Astrocyte (in vitro differentiated cells and primary cell): ENCODE measurements around the gene MCOLN1. TPM values are rescaled to one million over a fixed set of nuclear protein-coding genes. Genes with fewer than 3 reads are reported as not detected.

Experiments used
- DNase-seq: peaks from one replicate; pipeline ENCODE4 v3.0.0-alpha.2; 2010; ENCODE audit warnings: low read depth
- FAIRE-seq: peaks from 2 replicates; lab custom pipeline; 2011; peaks lifted over from hg19 to GRCh38; lab: Jason Lieb, UNC
- H2AFZ ChIP-seq: 2 replicates; pipeline ENCODE4 v1.6.0; 2012; ENCODE audit warnings: low read depth, low read length, inconsistent platforms
- H3K27ac ChIP-seq: 2 replicates; pipeline ENCODE4 v1.5.1; 2011; ENCODE audit warnings: low read depth, low read length, inconsistent platforms
- H3K27me3 ChIP-seq: 2 replicates; pipeline ENCODE4 v1.6.0; 2011; ENCODE audit warnings: low read length, inconsistent platforms; ENCODE audit not compliant: insufficient read depth
- H3K36me3 ChIP-seq: 2 replicates; pipeline ENCODE4 v1.5.1; 2011; ENCODE audit warnings: low read length, inconsistent platforms; ENCODE audit not compliant: insufficient read depth
- H3K4me1 ChIP-seq: 2 replicates; pipeline ENCODE4 v1.5.1; 2011; ENCODE audit warnings: low read length, inconsistent platforms; ENCODE audit not compliant: insufficient read depth
- H3K4me2 ChIP-seq: 2 replicates; pipeline ENCODE4 v1.6.0; 2012; ENCODE audit warnings: low read length, inconsistent platforms
- H3K4me3 ChIP-seq: 2 replicates; pipeline ENCODE4 v1.5.1; 2011; ENCODE audit warnings: low read depth, mild to moderate bottlenecking, low read length, inconsistent platforms; ENCODE audit not compliant: insufficient read depth
- H3K79me2 ChIP-seq: 2 replicates; pipeline ENCODE4 v1.6.0; 2012; ENCODE audit warnings: mild to moderate bottlenecking, low read length, inconsistent platforms; ENCODE audit not compliant: insufficient read depth
- H3K9ac ChIP-seq: 2 replicates; pipeline ENCODE4 v1.6.0; 2012; ENCODE audit warnings: mild to moderate bottlenecking, low read length, inconsistent platforms
- H3K9me3 ChIP-seq: 2 replicates; pipeline ENCODE4 v1.5.1; 2012; ENCODE audit warnings: low read depth, mild to moderate bottlenecking, low read length, inconsistent platforms; ENCODE audit not compliant: insufficient read depth
- H4K20me1 ChIP-seq: 2 replicates; pipeline ENCODE4 v1.6.0; 2012; ENCODE audit warnings: low read length, inconsistent platforms; ENCODE audit not compliant: insufficient read depth
- H3K27ac Mint-ChIP-seq: one replicate; pipeline ENCODE4 v1.8.0; 2021; ENCODE audit warnings: mild to moderate bottlenecking, mixed read lengths; ENCODE audit not compliant: unreplicated experiment
- H3K27me3 Mint-ChIP-seq: one replicate; pipeline ENCODE4 v1.8.0; 2021; ENCODE audit warnings: low read depth, mixed read lengths; ENCODE audit not compliant: unreplicated experiment
- H3K36me3 Mint-ChIP-seq: one replicate; pipeline ENCODE4 v1.8.0; 2021; ENCODE audit warnings: low read depth, mixed read lengths; ENCODE audit not compliant: unreplicated experiment
- H3K4me1 Mint-ChIP-seq: one replicate; pipeline ENCODE4 v1.8.0; 2021; ENCODE audit warnings: low read depth, mixed read lengths; ENCODE audit not compliant: unreplicated experiment
- H3K4me3 Mint-ChIP-seq: one replicate; pipeline ENCODE4 v1.8.0; 2021; ENCODE audit warnings: mild to moderate bottlenecking, moderate library complexity, mixed read lengths; ENCODE audit not compliant: unreplicated experiment
- H3K9me3 Mint-ChIP-seq: one replicate; pipeline ENCODE4 v1.8.0; 2021; ENCODE audit warnings: mild to moderate bottlenecking, mixed read lengths; ENCODE audit not compliant: unreplicated experiment
- CTCF ChIP-seq: IDR thresholded peaks from 2 replicates; pipeline ENCODE4 v1.5.1; 2011; ENCODE audit warnings: low read depth, mild to moderate bottlenecking, inconsistent platforms, low read length, moderate library complexity; ENCODE audit not compliant: insufficient read depth
- EZH2 ChIP-seq: IDR thresholded peaks from 2 replicates; pipeline ENCODE4 v1.6.1; 2012; ENCODE audit warnings: mild to moderate bottlenecking, low read length, inconsistent platforms; ENCODE audit not compliant: insufficient read depth
- total RNA-seq: library from RNA; stranded (reverse); gene quantifications from 2 replicates; pipeline ENCODE4 v1.2.1, GENCODE V29; 2021

The MCOLN1 gene
- total RNA-seq, 1 donor from 2014 or later = 26.2 TPM

GRCh38 chr19:7545300-7545699, 22.9 kb downstream of the MCOLN1 start:
- TF ChIP-seq CTCF (no peak), EZH2 (no peak)
- Histone ChIP-seq H3K36me3 (peaks cover 3% of the 10 kb centered on the region), H3K27ac (no peak overlapping the region), H3K79me2 (no peaks in the 10 kb centered on the region), H3K4me2 (no peak overlapping the region), H3K4me3 (no peak overlapping the region), H3K27me3 (no peaks in the 10 kb centered on the region), H3K9ac (no peak overlapping the region), H4K20me1 (peaks cover 4% of the 10 kb centered on the region), H3K4me1 (no peaks in the 10 kb centered on the region), H3K9me3 (no peaks in the 10 kb centered on the region), H2AFZ (no peak overlapping the region)
- Mint-ChIP-seq H3K4me1 (no peaks in the 10 kb centered on the region), H3K27ac (no peak overlapping the region), H3K9me3 (peaks cover 2% of the 10 kb centered on the region), H3K27me3 (no peaks in the 10 kb centered on the region), H3K36me3 (peaks cover 13% of the 10 kb centered on the region), H3K4me3 (no peak overlapping the region)
- FAIRE-seq (no peak), DNase-seq (no peak)

- H3K4me3 ChIP-seq = no peak overlapping the region
- H3K27me3 ChIP-seq = no peaks in the 10 kb centered on the region
- H2AFZ ChIP-seq = no peak overlapping the region
- Mint-ChIP-seq H3K4me1 (no peaks in the 10 kb centered on the region), H3K36me3 (peaks cover 12% of the 10 kb centered on the region), H3K27ac (no peak overlapping the region), H3K9me3 (peaks cover 2% of the 10 kb centered on the region), H3K27me3 (no peaks in the 10 kb centered on the region), H3K4me3 (no peak overlapping the region)
- H3K4me2 ChIP-seq = no peak overlapping the region
- TF ChIP-seq CTCF (no peak), EZH2 (no peak)
- H3K27ac ChIP-seq = no peak overlapping the region
- FAIRE-seq (no peak), DNase-seq (no peak)
- H3K9me3 ChIP-seq = no peaks in the 10 kb centered on the region
- no peaks in the 10 kb centered on the region for H3K79me2 ChIP-seq
- peaks cover 3% of the 10 kb centered on the region for H3K36me3 ChIP-seq
- H3K4me1 ChIP-seq = no peaks in the 10 kb centered on the region
- H4K20me1 ChIP-seq = peaks cover 4% of the 10 kb centered on the region
- H3K9ac ChIP-seq = no peak overlapping the region
These were observed 23.5 kb downstream of the MCOLN1 start for GRCh38 chr19:7545904-7546303.

GRCh38 chr19:7547159-7547558, 24.7 kb downstream of the MCOLN1 start:
- TF ChIP-seq EZH2 (no peak), CTCF (no peak)
- no peak overlapping the region for H2AFZ ChIP-seq
- H3K9ac ChIP-seq = no peak overlapping the region
- H3K4me3 ChIP-seq = no peak overlapping the region
- H3K36me3 ChIP-seq = peaks cover under 1% of the 10 kb centered on the region
- no peaks in the 10 kb centered on the region for H3K79me2 ChIP-seq
- Mint-ChIP-seq H3K4me3 (no peak overlapping the region), H3K9me3 (peaks cover 2% of the 10 kb centered on the region), H3K27me3 (no peaks in the 10 kb centered on the region), H3K36me3 (peaks cover 15% of the 10 kb centered on the region), H3K4me1 (peaks cover 3% of the 10 kb centered on the region), H3K27ac (no peak overlapping the region)
- no peak overlapping the region for H3K4me2 ChIP-seq
- H3K27me3 ChIP-seq = no peaks in the 10 kb centered on the region
- H4K20me1 ChIP-seq = no peaks in the 10 kb centered on the region
- no peaks in the 10 kb centered on the region for H3K9me3 ChIP-seq
- no peaks in the 10 kb centered on the region for H3K4me1 ChIP-seq
- H3K27ac ChIP-seq = no peak overlapping the region
- DNase-seq (no peak), FAIRE-seq (no peak)
